Activated CD4-positive, alpha-beta T cell treated with anti-CD3 and anti-CD28 coated beads, Interleukin-2, amount 50 U/mL, for 24 hours (primary cell): ENCODE measurements around the gene PRICKLE3.

Source experiments
- DNase-seq, 2 donors: peaks; one replicate each; pipeline ENCODE4 v3.0.0-alpha.2; 2020; ENCODE audit warnings: low read depth in 1 of 2, low spot score in 1 of 2

The PRICKLE3 gene, protein sequence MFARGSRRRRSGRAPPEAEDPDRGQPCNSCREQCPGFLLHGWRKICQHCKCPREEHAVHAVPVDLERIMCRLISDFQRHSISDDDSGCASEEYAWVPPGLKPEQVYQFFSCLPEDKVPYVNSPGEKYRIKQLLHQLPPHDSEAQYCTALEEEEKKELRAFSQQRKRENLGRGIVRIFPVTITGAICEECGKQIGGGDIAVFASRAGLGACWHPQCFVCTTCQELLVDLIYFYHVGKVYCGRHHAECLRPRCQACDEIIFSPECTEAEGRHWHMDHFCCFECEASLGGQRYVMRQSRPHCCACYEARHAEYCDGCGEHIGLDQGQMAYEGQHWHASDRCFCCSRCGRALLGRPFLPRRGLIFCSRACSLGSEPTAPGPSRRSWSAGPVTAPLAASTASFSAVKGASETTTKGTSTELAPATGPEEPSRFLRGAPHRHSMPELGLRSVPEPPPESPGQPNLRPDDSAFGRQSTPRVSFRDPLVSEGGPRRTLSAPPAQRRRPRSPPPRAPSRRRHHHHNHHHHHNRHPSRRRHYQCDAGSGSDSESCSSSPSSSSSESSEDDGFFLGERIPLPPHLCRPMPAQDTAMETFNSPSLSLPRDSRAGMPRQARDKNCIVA

DNA sequence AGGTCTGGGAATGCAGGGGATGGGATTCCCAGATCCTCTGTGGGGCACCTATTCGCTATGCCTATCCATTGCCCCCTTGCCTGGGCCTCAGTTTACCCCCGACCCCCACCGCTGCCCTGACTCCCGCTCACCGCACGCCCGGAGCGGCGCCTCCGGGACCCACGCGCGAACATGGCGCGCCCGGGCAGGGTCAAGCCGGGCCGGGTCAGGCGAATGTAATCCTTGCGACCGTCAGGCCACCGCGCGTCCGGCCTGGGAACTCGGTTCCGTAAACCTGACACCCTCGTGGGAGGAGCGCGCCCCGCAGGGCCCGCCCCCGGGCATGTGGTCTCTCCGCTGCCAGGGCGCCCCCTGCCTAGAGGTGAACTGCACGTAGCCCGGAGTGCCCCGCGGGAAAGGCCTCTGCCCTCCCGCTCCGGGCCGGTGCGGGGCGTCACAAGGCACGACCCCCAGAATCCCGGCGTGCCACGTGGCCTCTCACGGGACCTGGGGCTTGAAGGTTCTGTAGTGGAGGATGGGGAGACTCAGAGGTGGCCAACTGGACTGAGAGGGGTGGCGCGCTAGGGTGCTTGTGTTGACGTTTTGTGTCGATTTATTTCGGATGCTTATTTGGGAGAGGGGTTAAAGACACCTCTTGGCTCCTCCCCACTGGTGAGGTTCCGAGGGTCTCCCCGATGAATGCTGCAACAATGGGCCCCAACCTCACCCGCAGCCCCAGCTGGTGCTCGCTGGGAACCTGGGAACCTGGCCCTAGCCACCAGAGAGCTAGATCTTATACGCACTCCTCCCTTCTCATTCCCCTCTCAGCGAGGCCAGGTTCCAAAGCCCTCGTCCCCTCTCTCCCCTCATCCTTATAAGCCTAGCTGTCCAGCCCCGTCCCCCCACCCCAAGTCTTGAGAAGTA, at the start of gene PRICKLE3:
PRICKLE3 (minus strand) TSS at position 249 of the 903 bp plus-strand sequence; CDS start at position 173, 76 bp downstream.
- peak in 1 of 2 donors; percentile 54 for DNase-seq

DNA sequence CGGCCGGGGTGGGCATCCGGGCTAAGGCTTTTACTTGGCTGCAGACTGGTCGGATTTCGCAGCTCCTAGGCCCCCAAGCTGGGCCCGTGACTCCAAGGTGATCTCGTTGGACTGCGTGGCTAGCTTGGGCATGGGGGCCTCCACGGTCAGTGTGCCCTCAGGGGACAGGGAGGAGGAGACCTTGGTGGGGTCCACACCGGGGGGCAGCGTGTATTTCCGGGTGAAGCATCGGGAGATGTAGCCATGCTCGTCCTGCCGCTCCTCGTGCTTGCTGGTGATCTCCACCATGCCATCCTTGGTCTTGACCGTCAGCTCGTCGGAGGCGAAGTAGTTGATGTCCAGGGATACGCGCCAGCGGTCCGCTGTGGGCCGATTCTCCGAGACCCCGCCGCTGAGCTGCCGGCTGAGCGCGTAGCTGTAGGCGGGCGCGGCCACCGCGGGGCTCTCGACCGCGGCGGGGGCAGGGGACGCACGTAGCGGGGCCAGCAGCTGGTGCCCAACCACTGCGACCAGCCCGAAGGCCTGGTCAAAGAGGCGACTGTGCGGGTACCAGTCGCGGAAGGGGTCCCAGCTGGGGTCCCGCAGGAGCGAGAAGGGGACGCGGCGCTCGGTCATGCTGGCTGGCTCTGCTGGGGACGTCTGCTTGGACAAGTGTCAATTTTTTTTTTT, 47.8 kb upstream of the PRICKLE3 start:
- DNase-seq, result no peak

DNA sequence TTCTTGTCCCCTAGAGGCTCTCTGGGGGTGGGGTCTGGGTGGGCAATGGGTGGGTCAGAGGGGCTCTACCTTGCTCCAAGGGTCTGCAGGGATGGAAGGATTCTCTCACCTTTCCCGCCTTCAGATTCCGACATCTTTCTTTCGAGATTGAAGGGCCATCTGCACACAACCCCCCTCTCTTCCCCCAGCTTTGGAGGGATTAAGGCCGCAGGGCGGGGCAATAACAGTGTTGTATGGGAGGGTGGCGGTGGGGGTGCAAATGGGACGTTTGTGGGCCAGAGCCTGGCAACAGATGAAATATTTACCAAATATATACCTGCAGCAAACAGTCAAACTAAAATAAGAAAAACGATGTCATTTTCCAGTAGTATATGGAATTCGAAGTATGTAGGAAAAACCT, 47.0 kb upstream of the PRICKLE3 start, which contains the start of gene CACNA1F:
CACNA1F (minus strand) TSS at position 165 of the 400 bp plus-strand sequence; CDS start at position 134, 31 bp downstream.
- DNase-seq, result no peak

DNA sequence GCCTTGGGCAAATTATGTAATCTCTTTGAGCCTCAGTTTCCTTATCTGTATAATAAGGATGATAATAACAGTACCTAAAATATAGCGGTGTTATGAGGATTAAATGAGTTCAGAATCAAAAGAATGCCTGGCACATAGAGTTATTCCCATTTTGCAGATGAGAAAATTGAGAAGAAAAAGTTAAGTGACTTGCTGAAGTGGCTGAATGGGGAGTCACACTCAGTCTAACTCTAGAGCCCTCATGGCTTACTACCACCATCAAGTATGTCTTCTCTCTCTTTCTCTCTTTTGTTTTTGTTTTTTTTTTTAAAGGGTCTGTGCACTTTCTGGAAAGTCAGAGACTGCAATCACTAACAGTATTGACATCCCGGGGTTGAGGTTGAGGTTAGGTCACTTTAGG, 46.4 kb upstream of the PRICKLE3 start:
- no peak for DNase-seq

DNA sequence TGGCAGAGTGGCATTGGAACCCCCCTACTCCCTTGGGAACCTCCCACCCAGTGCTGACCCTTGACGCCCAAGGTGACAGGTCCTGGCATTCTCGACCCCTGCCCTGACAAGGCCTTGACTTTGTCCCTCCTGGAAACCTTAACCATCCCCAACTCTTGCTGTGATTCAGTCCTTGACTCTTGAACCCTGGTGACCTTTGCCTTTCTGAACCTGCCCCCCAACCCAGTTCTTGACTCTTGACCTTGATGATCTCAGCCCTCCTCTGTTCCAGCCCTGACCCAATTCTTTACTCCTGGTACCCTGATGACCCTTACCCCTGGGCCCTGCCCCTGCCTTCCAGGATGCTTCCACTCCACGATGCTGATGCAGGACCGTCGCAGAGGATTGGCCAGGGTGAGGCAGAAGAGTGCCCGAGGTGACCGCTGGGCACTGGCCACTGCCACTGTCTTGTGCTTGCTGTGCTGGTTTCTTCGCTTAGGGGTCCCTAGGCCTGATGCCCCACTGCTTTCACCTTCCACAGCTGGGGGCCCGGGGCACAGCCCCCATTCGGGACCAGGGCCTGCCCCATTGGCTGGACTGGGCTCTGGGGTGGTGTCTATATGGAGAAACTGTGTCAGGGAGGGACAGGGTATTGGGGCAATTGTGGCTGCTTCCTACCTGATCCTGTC, 45.3 kb upstream of the PRICKLE3 start:
- no peak for DNase-seq

DNA sequence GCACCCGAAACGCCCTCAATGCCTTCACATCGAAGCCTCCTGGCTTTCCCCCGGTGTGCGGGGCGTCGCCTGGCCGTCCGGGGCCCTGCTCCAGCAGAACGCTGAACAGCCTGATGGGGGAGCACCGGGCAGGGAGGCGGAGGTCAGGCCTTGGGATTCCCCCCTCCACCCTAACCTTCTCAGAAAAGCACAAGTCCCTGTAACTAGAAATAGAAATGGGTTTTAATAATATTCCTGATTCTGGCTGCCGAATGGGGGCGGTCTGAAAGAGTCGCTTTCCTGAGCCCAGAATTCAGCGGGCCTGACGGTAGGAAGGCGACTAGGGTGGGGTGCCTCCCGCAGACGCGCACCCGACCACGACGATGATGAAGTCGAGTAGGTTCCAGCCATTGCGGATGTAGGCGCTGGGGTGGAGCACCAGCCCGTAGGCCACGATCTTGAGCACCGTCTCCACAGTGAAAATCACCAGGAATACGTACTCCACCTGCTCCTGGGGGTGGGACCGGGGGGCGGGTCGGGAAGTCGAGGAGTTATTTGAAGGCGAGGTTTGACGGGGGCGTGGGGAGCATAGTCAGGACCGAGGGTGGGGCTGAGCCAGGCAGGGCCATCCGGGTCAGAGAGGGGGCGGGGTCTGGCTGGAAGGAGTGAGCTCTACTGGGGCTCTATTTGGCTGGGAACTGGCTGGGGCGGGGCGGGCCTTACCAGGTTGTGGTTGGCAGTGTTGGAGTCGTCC, 44.5 kb upstream of the PRICKLE3 start:
- peak; percentile 14 to 17 for DNase-seq

DNA sequence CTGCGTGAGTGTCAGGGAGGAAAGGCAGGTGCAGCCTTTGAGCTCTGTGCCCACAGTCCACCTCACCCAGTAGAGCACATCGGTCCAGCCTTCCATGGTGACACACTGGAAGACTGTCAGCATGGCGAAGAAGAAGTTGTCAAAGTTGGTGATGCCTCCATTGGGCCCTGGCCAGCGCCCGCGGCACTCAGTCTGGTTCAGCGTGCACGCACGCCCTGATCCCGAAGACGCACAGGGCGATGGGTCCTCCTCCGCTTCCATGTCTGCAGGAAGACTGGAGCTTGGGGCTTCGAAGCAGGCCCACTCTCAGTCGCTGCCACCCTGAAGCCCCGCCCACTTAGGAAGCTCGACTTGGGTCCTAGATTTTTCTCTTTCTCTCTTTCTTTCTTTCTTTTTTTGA, 42.0 kb upstream of the PRICKLE3 start:
- no peak for DNase-seq

DNA sequence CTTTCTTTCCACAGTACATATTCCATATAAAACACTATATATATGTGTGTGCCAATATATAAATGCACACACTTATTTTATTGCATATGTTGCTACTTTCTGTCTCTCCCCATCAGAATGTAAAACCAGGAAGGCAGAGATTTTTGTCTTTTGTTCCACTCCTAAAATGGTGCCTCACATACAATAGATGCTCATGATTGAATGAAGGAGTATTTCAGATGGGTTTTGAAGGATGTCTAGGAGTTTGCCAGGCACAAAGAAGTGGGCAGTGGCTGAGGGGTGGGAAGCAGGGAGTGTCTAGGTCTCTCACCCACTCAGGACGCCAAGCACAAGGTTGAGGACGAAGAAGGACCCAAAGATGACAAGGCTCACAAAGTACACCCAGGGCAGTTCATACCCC, 41.6 kb upstream of the PRICKLE3 start:
- DNase-seq, result no peak

DNA sequence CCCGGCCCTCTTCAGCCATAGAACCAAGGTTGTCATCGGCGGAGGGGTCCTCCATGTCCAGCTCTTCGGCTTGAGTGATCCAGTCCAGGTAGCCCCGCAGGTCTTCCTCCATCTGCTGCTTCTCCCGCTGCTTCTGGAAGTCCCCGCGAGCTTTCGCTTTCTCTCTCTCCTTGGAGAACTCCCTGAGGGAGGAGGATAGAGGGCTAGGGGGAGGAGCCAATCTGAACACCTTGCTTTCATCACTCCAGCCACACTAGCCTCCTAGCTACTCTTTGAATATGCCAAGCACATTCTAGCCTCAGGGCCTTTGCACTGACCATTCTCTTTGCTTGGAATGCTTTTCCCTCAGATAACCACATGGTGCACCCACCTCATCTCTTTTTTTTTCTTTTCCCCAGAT, 40.8 kb upstream of the PRICKLE3 start:
- no peak for DNase-seq

DNA sequence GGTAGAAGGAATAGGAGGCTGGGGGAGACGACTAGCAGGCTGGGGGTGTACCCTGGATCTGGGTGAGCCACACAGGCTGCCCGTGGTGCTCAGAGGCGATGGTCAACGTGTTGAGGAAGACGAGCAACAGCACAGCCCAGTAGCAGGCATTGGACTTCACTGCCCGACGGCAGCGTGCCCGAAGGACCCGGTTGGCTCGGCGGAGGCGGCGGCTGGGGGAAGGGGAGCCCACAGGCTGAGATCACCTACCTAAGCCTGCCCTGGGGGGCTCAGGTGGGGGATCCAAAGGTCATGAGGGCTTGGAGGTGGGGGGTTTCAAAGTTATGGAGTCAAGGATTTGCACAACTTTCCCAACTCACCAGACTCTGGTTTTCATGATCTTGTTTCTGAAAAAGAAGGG, 39.7 kb upstream of the PRICKLE3 start:
- no peak for DNase-seq

DNA sequence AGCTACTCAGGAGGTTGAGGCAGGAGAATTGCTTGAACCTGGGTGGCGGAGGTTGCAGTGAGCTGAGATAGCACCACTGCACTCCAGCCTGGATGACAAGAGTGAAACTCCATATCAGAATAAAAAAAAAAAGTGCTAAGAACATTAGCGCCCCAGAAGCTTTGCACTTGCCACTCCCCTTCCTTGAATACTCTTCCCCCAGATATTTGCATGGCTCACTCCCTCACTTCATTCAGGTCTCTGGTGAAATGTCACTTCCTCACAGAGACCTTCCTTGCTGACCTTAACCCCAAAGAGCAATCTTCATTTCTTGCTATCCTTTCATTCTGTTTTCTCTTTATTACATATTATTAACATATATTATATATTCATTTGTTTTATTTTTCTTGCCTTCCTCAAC, 35.7 kb upstream of the PRICKLE3 start:
- DNase-seq, result no peak

DNA sequence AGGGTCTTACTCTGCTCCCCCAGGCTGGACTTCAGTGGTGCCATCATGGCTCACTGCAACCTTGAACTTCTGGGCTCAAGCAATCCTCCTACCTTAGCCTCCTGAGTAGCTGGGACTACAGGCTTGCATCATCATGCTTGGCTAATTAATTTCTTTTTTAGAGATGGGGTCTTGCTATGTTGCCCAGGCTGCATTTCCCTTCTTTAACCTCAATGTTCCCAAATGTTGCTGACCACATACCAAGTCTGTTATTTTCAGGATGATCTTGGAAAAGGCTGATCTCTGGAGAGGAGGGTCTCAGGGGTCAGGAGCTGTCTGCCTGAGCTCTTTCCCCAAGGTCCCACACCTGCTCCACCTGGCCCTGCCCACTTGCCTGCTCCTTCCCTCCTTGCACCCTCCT, 33.9 kb upstream of the PRICKLE3 start:
- no peak for DNase-seq

DNA sequence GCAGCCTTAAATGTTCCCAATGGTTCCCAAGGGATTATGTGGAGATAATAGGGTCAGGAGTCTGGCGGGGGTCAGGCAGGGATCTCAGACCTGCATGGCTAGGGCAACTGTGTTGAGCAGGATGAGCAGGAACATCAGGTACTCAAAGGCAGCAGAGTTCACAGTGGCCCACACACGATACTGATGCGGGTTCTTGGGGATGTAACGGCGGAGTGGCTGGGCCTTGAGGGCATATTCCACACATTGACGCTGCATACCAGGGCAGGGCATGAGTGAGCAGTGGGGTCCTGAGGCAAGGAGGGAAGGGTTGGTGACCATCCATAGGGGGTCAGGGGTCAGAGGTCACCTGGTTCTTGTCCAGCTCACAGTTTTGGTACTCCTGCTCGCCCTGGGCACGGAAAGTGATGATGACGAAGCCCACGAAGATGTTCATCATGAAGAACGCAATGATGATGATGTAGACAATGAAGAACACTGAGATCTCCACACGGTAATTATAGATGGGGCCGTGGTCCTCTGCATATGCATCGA, 28.9 kb upstream of the PRICKLE3 start:
- DNase-seq, result no peak

DNA sequence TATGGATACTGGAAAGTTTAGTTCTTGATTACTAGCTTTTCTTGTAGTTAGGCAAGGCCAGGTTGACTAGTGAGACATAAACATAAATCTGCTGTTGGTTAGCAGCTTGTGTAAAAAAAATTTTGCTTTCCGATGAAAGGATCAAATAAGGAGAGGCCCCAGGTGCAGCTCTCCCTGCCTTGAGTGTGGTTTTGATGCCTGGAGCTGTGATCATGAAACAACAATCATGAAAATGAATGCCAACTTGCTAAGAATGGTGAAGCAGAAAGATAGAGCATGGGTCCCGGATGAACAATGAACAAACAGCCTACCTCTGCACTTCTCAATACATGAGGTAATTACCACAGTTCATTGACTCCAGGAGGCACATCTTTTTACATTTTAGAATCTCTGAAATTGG, 28.2 kb upstream of the PRICKLE3 start:
- no peak for DNase-seq

DNA sequence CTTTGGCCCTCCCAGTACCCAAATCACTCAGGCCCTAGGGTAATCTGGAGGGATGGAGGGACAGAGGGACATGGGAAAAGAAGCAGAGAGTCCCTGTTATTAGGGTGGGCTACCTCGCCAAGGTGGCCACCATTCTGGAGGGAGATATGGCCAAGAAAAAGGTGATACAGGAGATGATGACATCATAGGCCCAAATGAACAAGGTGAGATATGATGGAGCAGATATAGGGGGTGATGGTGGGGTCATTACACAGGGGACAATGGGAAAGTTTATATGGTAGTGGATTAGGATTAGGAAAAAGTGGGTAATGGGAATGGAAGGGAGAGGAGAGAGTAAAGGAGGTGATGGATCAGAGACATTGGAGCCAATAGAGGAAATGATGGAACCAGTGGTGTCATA, 26.7 kb upstream of the PRICKLE3 start:
- no peak for DNase-seq

DNA sequence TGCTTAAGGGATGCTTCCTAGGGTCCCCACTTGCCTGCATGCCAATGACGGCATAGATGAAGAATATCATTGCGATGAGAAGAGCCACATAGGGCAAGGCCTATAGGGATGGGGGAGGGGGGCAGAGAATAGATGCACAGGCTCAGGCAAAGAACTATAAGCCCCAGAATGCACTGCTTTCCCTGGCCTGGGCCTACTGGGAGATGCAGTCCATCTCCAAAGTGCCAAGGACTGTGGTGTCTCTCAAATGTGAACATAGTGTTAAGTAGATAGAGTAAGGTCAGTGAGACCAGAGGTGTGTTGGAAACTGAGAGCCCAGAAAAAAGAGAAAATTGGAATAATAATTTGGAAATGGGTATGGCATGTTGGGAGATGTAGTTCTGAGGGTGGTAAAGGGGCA, 26.0 kb upstream of the PRICKLE3 start:
- no peak for DNase-seq

DNA sequence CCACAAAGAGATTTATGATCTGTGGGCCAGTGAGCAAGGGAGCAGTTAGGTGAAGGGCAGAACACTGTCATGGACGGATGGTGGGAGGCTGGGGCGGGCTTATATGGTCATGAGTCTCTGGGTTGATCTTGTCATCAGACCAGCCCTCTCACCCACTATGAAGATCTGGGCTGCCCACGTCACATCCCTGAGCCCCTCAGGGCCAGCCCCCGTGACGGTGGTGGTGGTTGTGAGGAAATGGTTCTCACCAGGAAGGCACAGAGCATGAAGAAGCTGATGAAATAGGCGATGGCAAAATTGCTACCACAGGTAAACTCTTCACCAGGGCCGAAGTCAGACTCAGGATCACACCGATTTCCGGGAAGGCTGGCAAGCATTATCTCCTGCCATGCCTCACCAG, 24.9 kb upstream of the PRICKLE3 start:
- DNase-seq, result no peak

DNA sequence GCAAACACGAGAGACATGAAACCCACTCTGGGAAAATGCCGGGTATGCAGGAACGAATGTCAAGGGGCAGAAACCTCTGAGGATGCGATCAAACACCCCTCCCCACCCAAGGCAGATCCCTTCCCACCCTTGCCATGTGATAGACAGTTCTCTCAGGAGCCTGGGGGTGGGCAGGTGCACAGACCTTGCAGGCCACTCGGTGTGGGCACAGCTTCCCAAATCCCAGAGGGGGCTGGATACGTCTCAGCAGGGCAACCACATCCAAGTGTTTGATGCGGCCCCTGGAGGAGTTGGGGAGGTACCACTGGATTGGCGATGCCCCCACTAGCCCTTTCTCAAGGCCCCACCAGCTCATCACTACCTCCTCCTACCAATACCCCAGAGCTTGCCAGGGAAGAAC, 24.2 kb upstream of the PRICKLE3 start:
- no peak for DNase-seq

DNA sequence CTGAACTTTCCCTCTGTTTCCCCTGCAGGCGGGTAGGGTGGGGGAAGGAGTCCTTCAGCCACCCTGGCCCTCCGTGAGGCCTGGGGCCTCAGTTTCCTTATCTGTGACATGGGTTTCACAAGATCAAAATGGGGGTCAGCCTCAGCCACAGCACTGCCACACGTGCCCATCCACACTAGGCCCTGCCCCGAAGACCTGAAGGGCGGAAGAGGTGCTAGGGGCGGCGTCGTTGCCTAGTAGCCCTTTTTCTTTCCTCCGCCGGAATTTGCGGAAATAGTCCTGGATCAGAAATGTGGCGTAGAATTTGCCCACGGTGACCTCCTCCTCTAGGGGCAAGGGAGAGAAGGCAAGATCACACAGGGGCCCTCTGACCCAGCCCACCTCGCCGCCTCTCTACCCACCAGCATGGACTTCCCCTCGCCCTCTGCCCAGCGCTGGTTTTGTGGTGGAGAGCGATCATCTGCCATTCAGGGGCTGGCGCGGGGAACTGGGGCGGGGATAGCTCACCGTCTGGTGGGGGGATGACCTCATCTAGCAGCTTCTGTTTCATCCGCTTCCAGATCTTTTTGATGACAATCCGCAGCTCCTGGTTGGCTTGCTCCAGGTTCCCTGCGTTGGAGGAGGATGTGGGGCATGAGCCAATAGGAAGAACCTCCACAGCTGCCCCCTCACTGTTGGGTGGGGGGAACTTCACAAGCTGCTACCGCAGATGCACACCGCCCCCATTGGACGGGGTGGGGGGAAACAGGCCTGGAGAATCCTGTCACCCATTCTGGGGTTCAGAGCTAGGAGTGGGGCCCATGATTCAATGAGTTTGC, 23.5 kb upstream of the PRICKLE3 start:
- DNase-seq, result no peak
